ENCODE data around the gene TAP1. TPM values are rescaled to one million over a fixed set of nuclear protein-coding genes. Genes with fewer than 3 reads are reported as not detected.
"Not testable (repeated sequence)": the region's sequence is repeated elsewhere in the genome, so short reads cannot be mapped to it uniquely, and the experiment has no call there.

The TAP1 gene
- total and polyA plus RNA-seq, 12 donors = 19.7 to 77.9 (median 50.8) TPM

GRCh38 chr6:32815115-32815514 is 38.4 kb downstream of the TAP1 start:
- Histone ChIP-seq H3K4me1 (replicated peaks in 1 of 2) (no peaks in the 10 kb centered on the region), H3K9me3 (replicated peaks in 1 of 3) (no peaks in the 10 kb centered on the region), H3K36me3 (replicated peaks in 1 of 2) (no peaks in the 10 kb centered on the region), H3K27ac (no peak overlapping the region), H3K27me3 (no peaks in the 10 kb centered on the region), H3K4me3 (no peak overlapping the region)
- intact Hi-C loops (cut with DNase I) = no loop called here
- 74 to 80% (median 77%) methylated on average over 5 of the region's 5 CpGs for WGBS, 4 donors
- TF ChIP-seq POLR2A (IDR thresholded peaks at IDR 0.05) = no peak
- TF ChIP-seq, protein P1, sequence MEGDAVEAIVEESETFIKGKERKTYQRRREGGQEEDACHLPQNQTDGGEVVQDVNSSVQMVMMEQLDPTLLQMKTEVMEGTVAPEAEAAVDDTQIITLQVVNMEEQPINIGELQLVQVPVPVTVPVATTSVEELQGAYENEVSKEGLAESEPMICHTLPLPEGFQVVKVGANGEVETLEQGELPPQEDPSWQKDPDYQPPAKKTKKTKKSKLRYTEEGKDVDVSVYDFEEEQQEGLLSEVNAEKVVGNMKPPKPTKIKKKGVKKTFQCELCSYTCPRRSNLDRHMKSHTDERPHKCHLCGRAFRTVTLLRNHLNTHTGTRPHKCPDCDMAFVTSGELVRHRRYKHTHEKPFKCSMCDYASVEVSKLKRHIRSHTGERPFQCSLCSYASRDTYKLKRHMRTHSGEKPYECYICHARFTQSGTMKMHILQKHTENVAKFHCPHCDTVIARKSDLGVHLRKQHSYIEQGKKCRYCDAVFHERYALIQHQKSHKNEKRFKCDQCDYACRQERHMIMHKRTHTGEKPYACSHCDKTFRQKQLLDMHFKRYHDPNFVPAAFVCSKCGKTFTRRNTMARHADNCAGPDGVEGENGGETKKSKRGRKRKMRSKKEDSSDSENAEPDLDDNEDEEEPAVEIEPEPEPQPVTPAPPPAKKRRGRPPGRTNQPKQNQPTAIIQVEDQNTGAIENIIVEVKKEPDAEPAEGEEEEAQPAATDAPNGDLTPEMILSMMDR (IDR thresholded peaks at IDR 0.05) = no peak
- DNase-seq = no peak

DNA sequence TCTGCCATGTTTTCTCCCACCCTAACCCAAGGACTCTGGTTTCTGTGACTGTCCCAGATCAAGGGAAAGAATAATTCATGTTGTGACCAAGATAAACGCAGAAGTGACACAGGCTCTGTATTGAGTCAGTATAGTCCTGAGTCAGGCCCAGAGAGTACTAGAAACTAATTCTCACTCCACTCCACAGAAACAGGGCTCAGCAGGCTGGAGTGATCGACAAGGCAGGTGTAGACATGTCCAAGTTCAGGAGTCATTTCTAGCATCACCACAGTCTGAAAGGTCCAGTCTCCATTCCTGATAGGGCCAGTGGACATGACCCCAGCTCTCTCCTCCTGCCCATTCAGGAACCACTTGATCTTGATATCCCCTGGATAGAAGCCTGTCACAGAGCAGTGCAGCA is 39.4 kb downstream of the TAP1 start:
- Histone ChIP-seq H3K4me1 (replicated peaks in 1 of 2) (no peaks in the 10 kb centered on the region), H3K9me3 (replicated peaks in 1 of 3) (no peaks in the 10 kb centered on the region), H3K27me3 (no peaks in the 10 kb centered on the region), H3K36me3 (replicated peaks in 1 of 2) (no peaks in the 10 kb centered on the region), H3K27ac (no peak overlapping the region), H3K4me3 (no peak overlapping the region)
- TF ChIP-seq, protein P1 (IDR thresholded peaks at IDR 0.05) = no peak
- TF ChIP-seq POLR2A (IDR thresholded peaks at IDR 0.05) = no peak
- intact Hi-C loops (cut with DNase I) = no loop called here
- no peak for DNase-seq
- 45 to 70% (median 69%) methylated on average over 1 to 2 of the region's 2 CpGs for WGBS, 4 donors

DNA sequence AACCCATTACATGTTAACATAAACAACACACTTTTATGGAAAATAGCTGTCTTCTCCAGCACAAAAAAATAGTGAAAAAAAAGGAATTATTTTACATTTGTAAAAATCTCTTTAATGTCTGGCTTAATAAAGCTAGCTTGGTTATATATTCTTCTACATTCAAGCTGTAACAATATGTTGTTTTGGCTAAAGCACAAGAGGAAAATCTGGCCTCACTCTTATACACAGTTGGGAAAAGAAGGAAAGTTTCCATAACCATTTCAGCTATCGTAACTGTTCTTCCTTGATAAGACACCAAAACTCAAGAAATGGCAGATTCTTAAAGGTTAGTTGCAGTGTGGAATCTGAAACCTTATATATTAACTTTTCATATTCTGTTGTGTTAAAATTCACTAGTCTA is 44.3 kb downstream of the TAP1 start:
- H3K4me1 ChIP-seq (replicated peaks in 1 of 2) = no peaks in the 10 kb centered on the region
- TF ChIP-seq, protein P1 (IDR thresholded peaks at IDR 0.05) = no peak
- no peak for TF ChIP-seq POLR2A (IDR thresholded peaks at IDR 0.05)
- no peak overlapping the region for H3K27ac ChIP-seq
- intact Hi-C loops (cut with DNase I) = no loop called here
- H3K4me3 ChIP-seq = no peak overlapping the region
- WGBS, 4 donors = 0 to 46% (median 21%) methylated on average over 1 of the region's 1 CpG
- peaks cover 19% of the 10 kb centered on the region for H3K27me3 ChIP-seq
- no peaks in the 10 kb centered on the region for H3K36me3 ChIP-seq (replicated peaks in 1 of 2)
- H3K9me3 ChIP-seq (replicated peaks in 1 of 3) = no peaks in the 10 kb centered on the region
- DNase-seq = no peak

DNA sequence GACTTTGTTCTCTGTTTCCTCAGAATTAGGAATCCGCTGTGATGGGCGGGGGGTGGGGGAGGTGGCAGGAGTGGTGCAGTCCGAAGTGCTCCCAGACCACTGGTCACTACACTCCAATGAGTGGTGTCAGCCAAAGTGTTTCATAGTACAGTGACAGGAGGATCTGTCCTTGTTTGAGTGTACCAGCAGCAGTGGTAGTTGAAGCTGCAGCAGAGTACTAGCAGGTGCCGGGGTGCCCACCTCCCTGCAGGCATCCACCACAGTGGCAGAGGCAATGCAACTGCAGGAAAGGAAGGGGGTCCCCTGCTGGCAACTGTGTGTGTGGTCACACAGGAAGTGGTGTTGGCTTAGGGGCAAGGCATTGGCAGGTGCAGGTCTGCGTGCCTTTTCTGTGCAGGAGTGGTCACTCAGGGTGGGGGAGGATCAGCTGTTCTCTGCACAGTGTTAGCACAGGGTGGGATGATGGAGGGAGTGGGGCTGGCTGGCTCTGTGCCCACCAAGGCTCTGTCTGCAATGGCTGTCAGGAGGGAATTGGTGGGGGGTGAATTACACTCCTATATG is 46.4 kb downstream of the TAP1 start:
- no peak for TF ChIP-seq POLR2A (IDR thresholded peaks at IDR 0.05)
- TF ChIP-seq, protein P1 (IDR thresholded peaks at IDR 0.05) = no peak
- H3K4me1 ChIP-seq (replicated peaks in 1 of 2) = no peaks in the 10 kb centered on the region
- H3K36me3 ChIP-seq (replicated peaks in 1 of 2) = no peaks in the 10 kb centered on the region
- intact Hi-C loops (cut with DNase I) = no loop called here
- no peak overlapping the region for H3K4me3 ChIP-seq
- no peak overlapping the region for H3K27ac ChIP-seq
- H3K9me3 ChIP-seq (replicated peaks in 1 of 3) = no peaks in the 10 kb centered on the region
- no peak for DNase-seq
- WGBS, 4 donors = 73 to 82% (median 79%) methylated on average over 2 to 5 of the region's 5 CpGs
- H3K27me3 ChIP-seq = peaks cover 23% of the 10 kb centered on the region

- H3K4me3 ChIP-seq; H3K36me3 ChIP-seq (replicated peaks in 1 of 2); DNase-seq; intact Hi-C loops (cut with DNase I); H3K9me3 ChIP-seq (replicated peaks in 1 of 3); H3K27ac ChIP-seq; H3K4me1 ChIP-seq (replicated peaks in 1 of 2): not testable (repeated sequence)
- peaks cover 23% of the 10 kb centered on the region for H3K27me3 ChIP-seq
These were observed 48.1 kb downstream of the TAP1 start for GRCh38 chr6:32805404-32805803.
